Ecto neural progenitor cell (in vitro differentiated cells): ENCODE results near the gene PRR5L.
"Not testable (repeated sequence)": the region's sequence is repeated elsewhere in the genome, so short reads cannot be mapped to it uniquely, and the experiment has no call there.

ENCODE experiments used
- DNase-seq: peaks from one replicate; pipeline ENCODE4 v3.0.0-alpha.2; 2018; ENCODE audit warnings: low spot score

PRR5L gene

DNA sequence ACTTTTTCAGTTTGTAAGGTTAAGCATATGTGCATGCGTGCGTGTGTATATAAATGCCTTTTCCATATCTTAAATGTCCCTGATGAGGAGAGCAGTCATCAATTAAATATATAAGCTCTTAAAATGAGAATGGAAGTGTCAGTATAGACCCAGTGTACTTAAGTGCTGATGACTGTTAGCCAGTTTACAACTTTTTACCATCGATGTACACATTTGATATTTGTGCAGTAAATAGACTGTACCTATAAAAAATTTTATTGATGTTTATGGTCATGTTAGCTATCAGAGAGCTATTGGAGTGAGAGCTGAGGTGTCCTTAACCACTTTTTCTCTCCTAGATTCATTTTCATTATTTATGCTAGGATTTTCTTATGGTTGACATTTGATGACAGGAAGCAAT is 168.6 kb downstream of the PRR5L start:
- DNase-seq: no peak

DNA sequence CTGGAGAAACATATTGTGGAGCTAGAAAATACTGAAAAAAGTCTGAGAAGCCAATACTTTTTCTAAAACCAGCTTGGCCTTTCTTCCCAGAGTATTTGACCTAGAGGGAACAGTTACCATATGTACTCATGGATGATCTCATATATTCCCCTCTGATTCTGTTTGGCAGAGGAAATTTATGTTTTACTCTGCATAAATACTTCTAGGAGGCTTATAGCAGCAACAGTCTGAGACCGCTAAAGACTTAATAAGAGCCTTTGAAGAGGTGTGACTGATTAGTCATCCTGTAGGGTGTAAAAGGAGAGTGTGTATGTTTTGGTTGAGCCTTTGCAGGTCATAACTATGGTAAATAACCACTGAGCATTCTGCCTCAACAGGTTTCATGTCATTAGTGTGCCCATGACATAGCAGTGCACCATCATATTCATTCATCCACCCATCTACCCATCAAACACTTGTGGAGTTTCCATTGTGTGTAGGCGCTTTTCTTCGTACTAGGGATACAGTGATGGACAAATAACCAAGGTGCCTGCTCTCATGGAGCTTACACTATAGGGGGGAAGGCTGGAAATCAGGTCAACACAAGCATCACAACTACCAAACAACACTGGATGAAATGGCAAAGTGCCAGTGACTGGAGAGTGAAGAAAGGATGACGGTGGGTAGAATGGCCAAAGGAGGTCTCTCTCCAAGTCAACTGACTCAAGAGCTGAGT is 169.5 kb downstream of the PRR5L start:
- no peak for DNase-seq

- DNase-seq: peak; percentile 29
Measured at GRCh38 chr11:36467012-36467411, 170.9 kb downstream of the PRR5L start.

GRCh38 chr11:36467916-36468315 is 171.8 kb downstream of the PRR5L start:
- peak; percentile 22 for DNase-seq

DNA sequence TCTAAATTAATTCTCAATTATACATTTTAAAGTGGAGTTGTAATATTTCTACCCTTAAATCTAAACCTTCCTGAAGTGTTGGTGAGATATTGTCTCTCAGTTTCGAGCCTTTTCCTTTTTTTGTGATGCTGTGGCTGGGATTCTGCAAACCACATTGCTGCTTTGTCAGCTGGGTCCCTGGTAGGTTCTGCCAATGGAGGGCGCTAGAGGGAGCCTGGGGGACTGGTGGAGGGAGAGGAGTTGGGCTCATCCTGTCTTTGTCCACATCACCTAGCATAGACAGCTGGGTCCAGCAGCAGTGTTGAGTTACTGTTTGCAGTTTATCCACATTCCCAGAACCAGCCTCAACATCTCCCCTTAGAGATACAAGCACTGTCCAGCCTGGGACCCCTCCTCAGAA is 173.0 kb downstream of the PRR5L start:
- DNase-seq: peak; percentile 60

DNA sequence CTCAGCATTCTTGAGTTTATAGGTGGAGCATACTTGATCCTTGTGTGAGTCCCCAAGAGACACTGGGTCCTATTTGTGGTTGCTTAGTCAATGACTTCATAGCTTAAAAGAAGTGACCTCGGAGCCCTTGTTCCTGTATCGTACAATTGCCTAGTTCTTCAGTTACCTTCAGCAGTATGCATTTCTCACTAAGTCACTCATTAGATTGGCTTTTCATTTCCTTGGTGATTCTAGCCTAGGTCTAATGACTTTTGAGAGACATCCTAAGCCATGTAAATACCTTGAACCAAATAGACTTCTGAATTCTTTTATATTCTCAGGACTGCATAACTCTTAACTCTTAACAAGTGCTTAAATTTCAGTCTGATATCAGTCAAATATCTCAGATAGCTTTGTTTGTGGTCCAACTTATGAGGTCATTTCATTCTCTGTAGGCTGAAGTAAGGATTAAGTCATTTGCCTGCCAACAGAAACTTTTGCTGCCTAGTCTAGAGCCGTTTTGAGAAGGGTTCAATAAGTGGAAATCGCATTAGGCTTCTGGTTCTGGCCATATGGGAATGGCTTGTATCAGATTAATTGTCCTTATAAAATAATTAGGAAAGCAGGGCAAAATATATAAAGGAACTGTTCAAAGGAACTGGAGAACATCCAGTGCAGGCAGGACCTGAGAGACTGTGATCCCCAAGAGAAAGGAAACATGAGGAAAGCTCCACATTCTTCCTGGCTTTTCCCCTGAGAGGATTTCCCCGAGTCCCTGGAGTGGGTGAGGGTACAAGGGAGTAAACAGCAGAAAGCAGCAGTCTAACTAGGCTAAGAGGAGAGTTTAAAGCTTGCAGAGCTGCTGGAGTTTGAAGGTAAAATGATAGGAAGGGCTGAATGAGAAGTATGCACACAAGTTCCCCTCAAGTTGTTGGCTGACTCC is 174.1 kb downstream of the PRR5L start:
- DNase-seq: no peak

DNA sequence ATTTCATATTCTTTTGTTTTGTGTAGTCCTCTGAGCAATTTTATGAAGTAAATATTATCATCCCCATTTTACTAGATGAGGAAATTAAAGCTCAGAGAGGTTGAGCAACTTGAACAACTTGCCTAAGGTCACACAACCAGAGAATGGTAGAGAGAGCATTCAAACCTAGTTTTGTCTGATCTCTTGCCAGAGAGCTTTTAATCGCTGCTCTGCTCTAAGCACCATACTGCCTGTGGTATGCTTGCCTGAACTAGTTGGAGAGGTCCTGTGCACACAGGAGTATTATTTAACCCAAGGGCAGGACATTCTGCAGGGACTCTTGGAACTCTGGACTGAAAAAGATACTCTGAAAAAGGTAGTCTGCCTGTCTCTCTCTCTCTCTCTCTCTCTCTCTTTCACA is 175.5 kb downstream of the PRR5L start:
- DNase-seq: peak; percentile 21

- DNase-seq: no peak
Measured at GRCh38 chr11:36475192-36475591, 179.1 kb downstream of the PRR5L start.

- DNase-seq: no peak
Measured at GRCh38 chr11:36478700-36479329, 182.7 kb downstream of the PRR5L start.

DNA sequence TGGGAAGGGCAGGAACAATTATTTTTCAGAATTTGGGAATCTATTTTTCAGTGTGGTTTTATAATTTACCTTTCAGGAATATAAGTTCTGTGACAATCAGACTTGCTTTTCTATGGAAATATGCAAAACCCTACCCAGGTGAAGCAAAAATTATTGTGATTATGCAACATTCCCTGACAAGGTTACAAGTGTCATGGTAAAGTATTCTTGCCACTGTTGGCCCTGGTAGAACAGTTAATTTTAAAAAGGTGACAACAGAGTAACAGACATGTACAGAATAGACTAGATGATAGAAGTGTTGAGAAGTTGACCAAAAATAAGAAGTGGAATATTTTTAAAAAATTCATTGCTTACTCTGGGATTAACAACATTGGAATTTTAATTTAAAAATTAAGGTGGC is 184.7 kb downstream of the PRR5L start:
- no peak for DNase-seq

- not testable (repeated sequence) for DNase-seq
Measured at GRCh38 chr11:36483042-36483441, 187.0 kb downstream of the PRR5L start.

- DNase-seq: no peak
Measured at GRCh38 chr11:36485298-36486002, 189.4 kb downstream of the PRR5L start.

- no peak for DNase-seq
Measured at GRCh38 chr11:36487619-36488018, 191.5 kb downstream of the PRR5L start.

DNA sequence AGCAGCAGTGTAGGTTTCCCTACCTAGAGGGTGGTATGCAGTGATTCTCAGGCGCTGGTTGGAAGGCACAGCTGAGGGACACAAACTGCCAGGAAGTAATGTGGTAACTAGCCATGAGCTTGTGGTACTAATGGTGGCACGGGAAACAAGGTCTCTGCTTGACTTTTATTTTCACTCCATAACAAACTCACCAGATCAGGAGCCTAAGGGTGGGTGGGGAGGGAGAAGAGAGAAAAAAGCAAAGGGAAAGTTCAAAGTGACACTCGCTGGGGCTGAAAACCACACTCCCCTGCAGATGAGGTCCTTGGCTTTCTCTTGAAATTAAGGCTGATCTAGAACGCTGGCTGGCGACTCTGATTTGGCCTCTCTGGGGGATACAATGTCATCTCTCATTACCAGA is 192.0 kb downstream of the PRR5L start:
- DNase-seq: no peak

GRCh38 chr11:36490026-36490806 is 194.1 kb downstream of the PRR5L start:
- no peak for DNase-seq

GRCh38 chr11:36492724-36493304 is 196.7 kb downstream of the PRR5L start:
- DNase-seq: no peak

DNA sequence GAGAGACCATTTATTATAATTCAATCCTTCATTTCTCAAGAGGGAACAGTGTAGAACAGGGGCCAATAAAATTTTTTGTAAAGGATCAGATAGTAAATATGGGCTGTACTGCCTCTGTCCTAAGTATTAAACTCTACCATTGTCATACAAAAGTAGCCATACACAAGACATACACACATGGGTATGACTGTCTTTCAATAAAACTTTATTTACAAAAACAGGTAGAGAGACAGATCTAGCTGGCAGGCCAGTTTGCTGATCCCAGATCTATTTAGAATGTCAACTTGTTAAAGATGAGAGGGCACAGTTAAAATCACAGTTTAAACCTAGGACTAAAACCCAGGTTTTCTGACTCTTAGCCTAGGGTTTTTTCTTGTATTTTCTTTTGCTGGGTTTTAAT is 197.2 kb downstream of the PRR5L start:
- no peak for DNase-seq

GRCh38 chr11:36498721-36499120 is 202.6 kb downstream of the PRR5L start:
- no peak for DNase-seq

DNA sequence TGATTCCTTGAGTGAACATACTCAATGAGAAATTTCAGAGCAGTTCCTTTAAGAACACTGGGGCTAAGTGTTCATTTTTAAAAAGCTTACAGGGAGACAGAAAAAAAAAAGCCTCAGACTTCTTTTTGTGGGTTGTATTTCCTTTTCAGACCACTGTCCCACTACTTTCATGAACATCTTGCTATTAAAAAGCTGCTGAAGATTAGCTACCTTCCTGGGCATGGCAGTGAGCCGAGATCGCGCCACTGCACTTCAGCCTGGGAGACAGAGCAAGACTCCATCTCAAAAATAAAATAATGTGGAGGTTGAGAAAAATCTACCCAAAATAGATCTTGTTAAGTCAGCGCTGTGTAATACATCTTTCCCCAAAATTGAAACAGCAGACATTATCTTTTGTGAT is 203.2 kb downstream of the PRR5L start:
- DNase-seq: no peak

DNA sequence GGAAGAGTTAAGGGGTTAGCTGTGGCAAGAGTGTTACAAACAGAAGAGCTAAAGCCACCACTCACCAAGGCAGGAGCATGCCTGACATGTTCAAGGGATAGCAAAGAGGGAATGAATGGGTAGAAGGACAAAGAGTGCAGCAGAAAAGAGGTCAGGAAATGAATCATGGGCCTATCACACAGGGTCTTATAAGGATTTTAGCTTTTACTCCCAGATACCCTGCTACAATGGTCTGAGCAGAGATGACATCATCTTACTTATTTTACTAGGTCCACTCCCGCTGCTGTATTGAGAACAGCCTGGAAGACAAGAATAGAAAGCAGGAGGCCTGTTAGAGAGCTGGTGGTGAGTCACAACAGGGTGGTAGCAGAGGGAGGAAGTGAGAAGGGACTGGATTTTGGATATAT is 204.2 kb downstream of the PRR5L start:
- no peak for DNase-seq

DNA sequence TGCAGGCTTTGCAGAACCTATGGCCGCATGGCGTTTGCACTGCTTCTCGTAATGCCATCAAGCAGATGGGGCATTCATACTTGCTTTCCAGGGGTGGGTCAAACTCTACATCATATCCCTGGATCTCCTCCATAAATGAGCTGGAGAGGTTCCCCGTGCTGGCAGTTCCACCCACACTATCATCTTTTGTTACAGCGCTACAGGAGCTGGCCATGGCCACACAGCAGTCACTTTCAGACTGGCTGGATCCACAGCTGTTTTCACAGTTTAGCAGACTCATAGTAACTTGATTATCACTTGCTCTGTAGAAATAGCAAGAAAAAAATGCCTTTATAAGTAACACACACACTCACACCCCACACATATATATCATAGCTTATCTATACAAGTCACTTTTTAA is 205.1 kb downstream of the PRR5L start:
- no peak for DNase-seq
